Kidney tubule cell (primary cell): ENCODE measurements around the gene THBD.

Source experiments
- DNase-seq: peaks from one replicate; pipeline ENCODE4 v3.0.0-alpha.2; 2018; ENCODE audit warnings: low spot score

Gene THBD

DNA sequence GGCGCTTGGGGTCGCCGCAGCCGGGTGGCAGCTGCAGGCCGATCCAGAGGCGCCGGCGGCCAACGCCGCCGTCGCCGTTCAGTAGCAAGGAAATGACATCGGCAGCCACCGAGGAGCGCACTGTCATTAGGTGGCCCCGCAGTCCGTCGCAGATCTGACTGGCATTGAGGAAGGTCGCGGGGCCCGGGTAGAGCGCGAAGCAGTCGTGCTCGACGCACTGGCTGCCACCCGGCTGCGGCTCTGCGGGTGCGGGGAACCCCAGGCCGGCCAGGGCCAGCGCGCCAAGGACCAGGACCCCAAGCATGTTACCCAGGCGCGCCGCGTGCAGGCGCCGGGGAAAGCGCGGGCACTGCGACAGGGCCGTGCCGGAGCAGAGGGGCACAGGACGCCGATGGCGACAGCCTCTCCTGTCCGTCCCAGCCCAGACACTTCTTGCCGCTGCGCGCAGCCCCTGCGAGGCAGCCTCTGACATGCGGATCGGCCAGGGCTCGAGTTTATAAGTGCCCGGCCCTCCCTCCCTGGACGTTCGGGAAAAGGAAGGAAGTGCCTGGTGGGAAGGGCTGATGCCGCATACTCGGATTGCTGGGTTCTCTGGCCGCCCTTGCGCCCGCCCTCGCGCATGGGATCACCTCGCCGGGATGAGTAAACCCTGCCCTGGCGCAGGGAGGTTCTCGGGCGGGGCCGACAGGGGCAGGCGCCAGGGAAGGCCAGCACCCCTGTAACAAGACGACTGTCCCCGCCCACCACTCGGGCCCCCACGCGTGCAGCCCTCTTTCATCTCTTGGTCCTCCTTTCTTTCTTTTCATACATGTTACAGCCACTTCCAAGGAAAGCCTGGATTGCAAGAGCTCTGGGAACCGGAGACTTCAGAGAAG lies at the start of gene THBD:
THBD (minus strand) TSS at position 472 of the 875 bp plus-strand sequence; CDS start at position 304, 168 bp downstream.
- peak; percentile 93 for DNase-seq

DNA sequence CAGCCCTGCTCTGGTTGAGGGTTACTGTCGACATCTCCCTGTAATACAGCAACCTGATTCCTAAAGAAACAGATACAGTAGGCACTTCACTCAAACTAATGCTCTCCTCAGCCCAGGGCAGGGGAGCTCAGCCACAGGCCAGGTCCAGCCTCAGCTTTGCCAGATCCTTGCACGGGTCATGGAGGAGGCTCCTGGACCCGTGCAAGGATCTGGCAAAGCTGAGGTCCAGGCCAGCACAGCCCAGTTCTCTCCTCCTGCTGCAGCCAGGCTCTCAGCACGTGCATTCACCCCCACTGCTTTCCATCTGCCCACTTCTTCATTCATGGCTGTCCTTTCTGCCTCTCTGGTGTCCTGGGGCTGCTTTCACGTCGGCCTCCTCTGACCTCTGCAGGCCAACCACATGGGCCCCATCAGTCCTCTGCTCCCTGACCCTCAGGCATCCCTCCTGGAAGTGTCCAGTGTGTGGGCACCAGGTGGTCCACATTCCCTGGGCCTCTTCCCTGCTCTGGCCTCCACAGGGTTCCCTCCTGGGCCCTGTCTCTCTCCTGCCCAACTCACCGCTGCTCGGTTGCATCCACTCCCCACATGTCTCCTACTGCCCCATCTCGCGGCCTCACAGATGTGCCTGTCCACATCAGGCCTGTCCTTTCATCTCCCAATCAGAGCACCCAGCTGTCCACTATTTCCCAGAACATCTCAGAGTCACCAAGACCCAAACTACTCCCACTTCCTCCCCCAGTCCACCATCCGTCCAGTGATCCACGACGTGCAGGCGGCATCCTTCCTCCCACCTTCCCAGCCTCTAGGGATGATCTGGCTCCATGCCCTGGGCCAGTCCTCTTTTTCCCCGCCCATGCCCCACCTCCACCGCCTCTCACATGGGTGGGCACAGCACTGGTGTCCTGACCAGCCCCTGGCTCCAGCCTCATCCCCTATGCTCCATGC lies 48.4 kb upstream of the THBD start:
- no peak for DNase-seq

- no peak for DNase-seq
Measured at GRCh38 chr20:23096986-23097520, 47.6 kb upstream of the THBD start.

- no peak for DNase-seq
Measured at GRCh38 chr20:23096097-23096496, 46.6 kb upstream of the THBD start.

- no peak for DNase-seq
Measured at GRCh38 chr20:23095499-23095898, 46.0 kb upstream of the THBD start.

GRCh38 chr20:23094927-23095326 lies 45.5 kb upstream of the THBD start:
- DNase-seq: peak; percentile 8

DNA sequence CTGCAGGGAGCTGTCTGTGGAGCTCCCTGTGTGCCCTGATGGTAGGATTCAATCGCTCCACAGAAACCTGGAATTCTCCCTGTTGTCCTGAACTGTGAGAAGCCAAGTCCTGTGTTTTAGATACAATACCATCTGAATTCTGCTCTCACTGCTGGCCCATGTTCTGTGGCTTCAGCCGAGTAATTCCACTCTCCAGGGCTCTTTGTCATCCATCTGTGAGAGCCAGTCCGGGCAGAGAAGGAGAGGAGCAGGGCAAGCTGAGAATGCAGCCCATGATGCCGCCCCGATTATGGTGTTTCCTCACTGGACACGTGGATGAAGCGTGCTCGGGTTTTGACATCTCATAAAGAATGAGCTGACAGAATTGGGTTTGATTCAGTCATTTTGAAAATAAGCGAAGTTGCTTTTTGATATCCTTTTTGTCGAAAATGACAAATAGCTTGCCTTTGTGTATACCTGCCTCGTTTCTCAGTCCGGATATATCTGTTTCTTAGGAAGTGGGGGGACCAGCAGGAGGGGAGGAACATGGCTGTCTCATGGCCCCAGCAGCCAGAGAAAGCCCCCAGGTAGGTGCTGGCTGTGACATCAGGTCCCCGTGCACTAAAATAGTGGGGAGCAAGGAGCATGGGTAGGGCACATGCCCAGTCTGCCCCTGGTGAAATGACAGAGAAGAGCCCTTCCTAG lies 44.9 kb upstream of the THBD start:
- DNase-seq: no peak

GRCh38 chr20:23093613-23094012 lies 44.1 kb upstream of the THBD start:
- no peak for DNase-seq

DNA sequence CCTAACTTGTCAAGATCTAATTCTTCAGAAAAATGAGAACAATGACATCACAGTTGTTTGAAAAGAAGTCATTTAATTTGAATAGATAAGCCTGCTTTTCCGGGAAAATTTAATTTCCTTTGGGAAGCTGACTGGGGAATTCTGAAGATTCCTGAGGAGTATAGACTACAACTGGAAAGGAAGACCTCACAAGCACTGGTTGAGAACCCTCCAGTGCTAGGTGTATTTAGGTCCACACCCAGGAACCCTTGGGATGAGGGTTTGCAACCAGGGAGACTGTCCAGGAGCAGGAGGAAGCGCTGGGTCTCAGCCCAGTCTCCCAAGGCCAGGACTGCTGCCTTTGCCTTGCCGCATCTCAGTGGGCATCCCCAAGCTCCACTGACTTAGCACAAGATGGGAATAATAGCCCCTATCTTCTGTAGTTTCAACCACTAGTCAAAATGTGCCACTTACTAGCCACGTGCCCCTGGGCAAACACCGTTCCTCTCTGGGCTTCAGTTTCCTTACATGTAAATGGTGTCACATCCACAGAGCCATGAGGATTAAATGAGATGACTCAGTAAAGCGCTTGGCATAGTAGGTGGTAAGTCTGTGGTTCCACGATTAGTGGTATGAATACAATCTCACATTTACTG lies 43.5 kb upstream of the THBD start:
- no peak for DNase-seq

GRCh38 chr20:23092384-23092756 lies 42.9 kb upstream of the THBD start:
- DNase-seq: no peak

DNA sequence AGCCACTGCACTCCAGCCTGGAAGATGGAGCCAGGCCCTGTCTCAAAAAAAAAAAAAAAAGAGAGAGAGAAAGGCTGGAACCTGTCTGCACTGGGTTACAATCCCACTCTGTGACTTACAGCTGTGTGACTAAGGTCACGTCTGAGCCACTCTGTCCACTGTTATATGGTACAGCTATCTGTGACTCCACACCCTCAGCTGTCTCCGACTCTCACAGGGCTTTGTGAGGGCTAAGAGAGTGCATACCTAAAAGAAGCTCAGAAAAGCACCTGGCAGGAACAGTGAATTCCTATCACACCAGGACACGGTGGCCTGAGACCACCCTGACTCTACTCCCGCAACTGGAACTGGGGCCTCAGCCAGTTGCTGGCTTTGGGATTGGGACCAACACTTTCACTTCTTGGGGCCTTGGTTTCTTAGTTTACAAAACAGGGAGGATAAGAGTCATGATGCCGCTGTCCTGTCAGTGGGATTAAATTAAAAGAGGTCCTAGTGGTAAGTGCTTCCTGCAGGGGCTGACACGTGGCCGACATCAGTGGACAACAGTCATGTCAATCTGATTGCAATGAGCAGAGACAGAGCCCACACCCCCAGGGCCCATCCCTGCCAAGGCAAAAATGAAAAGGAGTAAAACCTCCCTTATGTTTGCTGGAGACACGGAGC lies 42.4 kb upstream of the THBD start:
- no peak for DNase-seq

- no peak for DNase-seq
Measured at GRCh38 chr20:23090878-23091277, 41.4 kb upstream of the THBD start.

DNA sequence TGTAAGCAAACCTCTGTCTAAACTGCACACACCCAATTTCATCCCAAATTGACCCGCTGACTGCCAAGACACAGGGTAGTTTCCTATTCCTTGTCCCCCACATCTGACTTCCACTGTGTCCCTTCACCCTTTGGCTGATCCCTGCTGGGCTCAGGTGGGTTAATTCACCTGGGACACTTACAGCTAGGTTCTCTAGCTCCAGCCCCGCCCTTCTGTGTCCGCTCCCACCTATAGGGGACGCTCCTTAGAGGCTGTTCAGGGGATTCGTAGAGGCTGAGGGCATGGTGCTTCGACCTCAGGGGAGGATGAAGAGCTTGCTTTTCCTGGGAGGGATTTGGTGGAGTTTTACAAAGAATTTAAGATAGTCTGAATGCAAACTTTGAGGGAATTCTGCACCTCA lies 40.7 kb upstream of the THBD start:
- DNase-seq: no peak

DNA sequence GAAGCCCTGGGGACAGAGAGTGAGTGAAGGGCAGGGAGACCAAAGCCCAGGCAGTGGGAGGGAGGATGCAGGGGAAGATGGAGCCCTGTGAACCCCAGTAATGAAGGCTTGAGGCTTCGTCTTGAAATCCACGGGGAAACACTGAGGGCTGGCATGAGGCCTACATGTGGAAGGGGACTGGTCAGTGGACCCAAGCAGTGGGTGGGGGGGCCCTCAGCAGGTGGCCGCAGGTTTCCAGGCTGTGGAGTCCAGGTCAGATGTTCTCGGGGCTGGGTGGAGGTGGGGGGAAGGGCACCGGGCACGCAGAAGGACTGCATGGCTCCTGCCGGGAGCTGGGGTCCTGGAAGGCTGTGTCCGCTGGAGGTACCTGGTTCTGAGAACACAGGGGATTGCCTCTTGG lies 39.4 kb upstream of the THBD start:
- DNase-seq: no peak

DNA sequence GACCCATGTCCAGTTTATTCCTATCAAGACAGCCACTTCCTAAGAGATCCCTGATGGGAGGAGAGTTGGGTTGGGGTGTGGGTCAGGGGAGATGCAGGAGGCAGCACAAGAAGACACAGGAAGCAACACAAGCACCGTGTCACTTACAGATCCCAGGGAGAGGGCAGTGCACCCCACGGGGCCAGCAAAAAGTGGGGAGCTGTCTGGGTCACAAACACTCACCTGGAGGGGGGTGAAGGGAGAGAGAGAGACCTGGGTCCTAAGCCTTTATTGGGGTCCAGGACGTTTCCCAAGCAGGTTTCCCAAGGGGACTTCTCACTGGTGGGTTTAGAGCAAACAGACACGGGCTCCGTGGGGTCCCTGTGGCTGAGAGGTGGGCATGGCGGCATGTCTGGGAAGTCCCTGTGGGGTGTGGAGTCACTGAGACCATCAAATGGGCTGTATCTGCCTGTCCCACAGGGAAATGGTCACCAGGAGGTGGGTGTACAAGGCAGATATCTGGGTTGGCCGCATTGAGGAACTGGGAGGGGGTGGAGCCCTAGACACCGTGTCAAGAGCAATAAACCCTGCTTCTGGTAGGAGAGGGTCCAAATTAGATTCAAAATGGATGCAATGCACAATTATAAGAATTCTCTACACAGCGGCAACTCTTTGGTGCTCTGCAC lies 38.2 kb upstream of the THBD start:
- no peak for DNase-seq

GRCh38 chr20:23086931-23087411 lies 37.5 kb upstream of the THBD start:
- DNase-seq: no peak

DNA sequence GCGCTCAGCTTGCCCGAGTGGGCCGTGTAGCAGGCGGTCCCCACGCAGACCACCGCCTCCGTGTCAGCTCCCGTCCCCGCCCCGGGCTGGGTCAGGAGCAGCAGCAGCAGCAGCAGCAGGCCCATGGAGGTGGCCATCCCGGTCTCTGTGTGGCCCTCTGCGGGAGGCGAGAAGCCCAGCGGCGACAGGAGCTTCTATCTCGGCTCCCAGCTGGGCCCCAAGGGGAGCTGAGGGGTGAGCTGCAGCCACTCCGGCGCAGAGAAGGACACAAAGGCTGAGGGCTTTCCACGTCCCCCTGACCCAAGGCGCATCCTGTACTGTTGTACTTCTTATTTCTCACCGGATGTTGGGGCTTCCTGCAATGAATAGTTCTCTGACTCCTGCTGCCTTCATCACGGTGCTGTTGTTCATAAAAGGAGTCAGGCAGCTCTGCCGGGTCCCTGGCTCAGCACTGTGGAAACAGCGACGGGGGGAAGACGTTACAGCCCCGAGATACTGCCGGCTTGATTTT lies 36.6 kb upstream of the THBD start, which contains the start of gene CD93:
CD93 (minus strand) TSS at position 269 of the 511 bp plus-strand sequence; CDS start at position 137, 132 bp downstream.
- no peak for DNase-seq

DNA sequence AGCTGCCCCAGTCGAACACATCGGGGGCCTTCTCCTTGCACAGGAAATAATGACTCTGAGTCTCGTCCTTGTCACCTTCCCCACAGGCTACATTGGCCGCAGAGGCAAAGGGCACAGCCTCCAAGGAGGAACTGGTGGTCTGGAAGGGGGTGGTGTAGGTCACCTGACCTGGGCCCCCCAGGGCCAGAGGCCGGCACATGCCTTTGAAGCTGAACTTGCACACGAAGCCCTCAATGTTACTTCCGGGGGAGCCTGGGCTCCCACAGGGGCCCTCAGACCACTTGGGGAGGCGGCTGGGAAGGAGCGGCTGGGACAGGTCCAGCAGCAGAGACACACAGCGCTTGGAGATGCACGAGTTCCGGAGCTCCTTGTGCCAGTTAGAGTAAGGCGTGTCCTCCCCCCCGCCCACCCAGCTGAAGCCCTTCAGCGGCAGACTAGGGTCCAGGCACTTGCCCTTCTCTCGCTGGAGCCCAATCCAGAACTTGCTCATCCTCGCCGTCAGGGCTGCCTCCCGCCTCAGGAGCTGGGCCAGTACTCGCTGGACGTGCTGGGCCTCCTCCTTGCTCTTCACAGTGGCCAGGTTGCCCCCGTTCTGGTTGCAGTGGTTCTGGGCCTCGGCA lies 36.1 kb upstream of the THBD start:
- DNase-seq: no peak

DNA sequence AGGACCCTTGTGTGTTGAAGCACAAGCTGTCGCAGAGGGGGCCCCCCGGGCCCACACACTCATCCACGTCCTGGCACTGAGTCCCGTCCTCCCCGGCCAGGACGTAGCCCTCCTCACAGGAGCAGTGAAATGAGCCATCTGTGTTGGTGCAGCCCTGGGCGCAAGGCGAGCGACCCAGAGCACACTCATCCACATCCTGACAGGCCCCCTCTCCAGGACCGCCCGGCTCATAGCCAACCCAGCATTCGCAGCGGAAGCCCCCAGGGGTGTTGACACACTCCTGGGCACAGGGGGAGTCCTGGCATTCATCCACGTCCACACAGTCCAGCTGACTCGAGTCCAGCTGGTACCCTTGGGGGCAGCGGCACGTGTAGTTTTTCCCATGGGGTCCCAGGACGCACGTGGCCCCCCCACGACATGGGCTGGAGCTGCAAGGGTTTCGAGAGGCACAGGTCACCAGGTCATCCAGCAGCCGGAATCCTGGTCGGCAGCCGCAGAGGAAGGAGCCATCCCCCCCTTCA lies 35.4 kb upstream of the THBD start:
- no peak for DNase-seq
